Activated T-cell treated with anti-CD3 and anti-CD28 coated beads for 4 hours (primary cell): ENCODE data around the gene ESPN.
"Not testable (repeated sequence)": the region's sequence is repeated elsewhere in the genome, so short reads cannot be mapped to it uniquely, and the experiment has no call there.

ENCODE experiments used
- DNase-seq: peaks from one replicate; pipeline ENCODE4 v3.0.0-alpha.2; 2020

Gene ESPN

GRCh38 chr1:6485168-6486101 lies 60.9 kb downstream of the ESPN start:
- DNase-seq, result no peak

GRCh38 chr1:6486433-6487011 lies 61.9 kb downstream of the ESPN start:
- DNase-seq, result peak; percentile 86

DNA sequence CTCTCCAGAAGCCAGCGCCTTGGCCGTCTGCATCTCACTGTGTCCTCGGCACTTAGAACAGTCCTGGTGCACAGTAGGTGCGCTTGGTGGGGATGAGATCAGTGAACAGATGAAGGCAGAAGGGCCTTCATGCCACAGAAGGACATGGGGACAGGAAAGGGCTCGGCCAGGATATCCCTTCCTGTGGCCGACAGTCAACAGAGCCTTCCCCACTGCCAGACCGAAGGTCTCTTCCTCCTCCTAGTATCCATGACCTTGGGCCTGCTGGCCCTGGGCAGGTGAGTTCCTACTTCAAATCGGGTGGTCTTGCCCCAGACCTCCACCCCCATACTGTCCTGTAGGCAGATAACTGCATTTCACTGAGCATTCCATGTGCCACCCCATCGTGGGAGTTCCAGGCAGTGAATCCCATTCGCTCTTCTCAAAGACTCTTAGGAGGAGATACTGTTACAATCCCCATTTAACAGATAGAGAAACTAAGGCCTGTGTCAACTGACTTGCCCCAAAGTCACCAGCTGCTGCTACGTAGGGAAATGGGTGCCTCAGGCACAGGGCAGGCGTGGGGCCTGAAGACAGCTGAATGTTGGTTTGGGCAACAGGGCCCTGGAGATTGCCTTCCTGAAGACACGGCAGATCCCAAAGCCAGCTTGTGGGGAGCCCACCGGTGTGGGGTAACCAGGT lies 63.4 kb downstream of the ESPN start:
- no peak for DNase-seq

DNA sequence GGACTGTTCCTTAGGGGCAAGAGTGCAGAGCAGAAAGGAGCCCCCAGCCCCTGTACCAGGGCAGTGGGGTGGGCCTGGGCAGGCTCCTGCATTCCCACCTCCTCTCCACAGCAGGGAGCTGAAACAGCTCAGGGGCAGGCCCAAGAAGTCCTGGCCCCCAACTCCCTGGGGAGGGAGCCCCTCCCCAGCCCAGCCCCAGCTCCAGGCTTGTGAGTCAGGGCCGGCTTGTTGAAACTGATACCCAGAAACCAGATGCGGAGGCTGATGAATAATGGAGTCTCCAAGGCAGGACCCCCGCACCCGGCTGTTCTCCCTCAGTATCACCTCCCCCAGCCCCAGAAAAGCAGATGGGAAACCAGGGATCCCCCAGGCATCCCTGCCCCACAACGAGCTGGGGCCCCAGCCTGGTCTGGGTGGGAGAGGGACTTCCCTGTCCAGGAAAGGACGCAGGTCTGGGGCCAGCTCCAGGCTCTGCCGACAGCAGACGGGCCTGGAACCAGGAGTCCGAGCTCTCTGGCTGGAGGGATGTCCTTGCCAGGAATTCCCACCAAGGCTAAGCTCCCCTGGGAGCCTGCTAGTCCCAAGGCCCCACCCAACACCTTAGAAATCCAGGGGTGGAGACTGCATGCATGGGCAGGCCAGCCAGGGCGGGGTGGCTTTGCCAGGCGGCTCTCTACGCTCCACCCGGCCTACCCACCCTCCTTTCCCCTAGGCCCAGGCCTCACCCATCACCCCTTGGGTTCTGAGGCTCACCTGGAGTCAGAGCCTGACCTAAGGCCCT lies 64.2 kb downstream of the ESPN start:
- DNase-seq, result no peak

DNA sequence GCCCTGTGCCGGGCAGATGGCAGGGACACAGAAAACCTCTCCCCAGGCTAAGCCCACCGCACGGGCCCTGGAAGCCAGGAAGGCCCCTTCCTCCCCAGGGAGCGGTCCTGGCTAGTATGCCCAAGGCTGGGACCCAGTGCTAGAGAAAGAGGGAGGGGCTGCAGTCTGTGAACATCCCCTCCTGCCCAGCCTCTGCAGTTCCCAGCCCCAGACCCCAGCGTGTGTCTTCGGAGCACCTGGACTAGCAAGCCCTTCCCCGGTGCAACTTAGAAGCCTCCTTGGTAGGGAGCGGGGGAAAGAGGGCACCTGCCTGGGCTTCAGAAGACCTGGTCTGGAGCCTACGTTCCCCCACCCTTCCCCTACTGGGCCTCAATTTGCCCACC lies 64.8 kb downstream of the ESPN start:
- no peak for DNase-seq

- DNase-seq, result peak; percentile 59
These were observed 65.2 kb downstream of the ESPN start for GRCh38 chr1:6489799-6490180.

GRCh38 chr1:6490181-6491080 lies 65.9 kb downstream of the ESPN start:
- DNase-seq, result peak; percentile 27

DNA sequence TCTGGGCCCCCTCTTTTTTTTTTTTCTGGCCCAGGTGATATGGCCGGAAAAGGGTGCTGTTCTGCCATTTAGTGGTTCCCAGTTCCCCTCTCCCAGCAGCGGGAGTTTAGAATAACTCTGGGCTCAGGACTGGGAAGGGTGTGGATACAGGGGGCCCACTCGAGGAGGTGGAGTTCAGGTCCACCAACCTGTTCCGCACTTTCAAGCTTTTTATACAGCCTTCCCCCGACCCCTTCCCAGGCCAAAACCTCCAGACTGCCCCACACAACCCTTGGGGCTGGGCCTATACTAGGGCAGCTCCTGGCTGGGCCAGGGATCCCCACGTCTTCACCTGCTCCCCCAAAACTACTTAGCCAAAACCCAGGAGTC lies 66.5 kb downstream of the ESPN start:
- DNase-seq, result no peak

- DNase-seq, result no peak
These were observed 66.9 kb downstream of the ESPN start, which contains the start of gene PLEKHG5 for GRCh38 chr1:6491480-6491962. PLEKHG5 (minus strand) TSS chr1:6491667; CDS start chr1:6477571, 14,096 bp downstream.

GRCh38 chr1:6491966-6492365 lies 67.4 kb downstream of the ESPN start:
- DNase-seq, result no peak

- DNase-seq, result not testable (repeated sequence)
These were observed 69.3 kb downstream of the ESPN start for GRCh38 chr1:6493834-6494223.

GRCh38 chr1:6494627-6495026 lies 70.1 kb downstream of the ESPN start:
- DNase-seq, result no peak

- no peak for DNase-seq
These were observed 70.5 kb downstream of the ESPN start for GRCh38 chr1:6495041-6495441.

- DNase-seq, result no peak
These were observed 71.2 kb downstream of the ESPN start for GRCh38 chr1:6495540-6496364.

- no peak for DNase-seq
These were observed 71.8 kb downstream of the ESPN start for GRCh38 chr1:6496365-6496721.

DNA sequence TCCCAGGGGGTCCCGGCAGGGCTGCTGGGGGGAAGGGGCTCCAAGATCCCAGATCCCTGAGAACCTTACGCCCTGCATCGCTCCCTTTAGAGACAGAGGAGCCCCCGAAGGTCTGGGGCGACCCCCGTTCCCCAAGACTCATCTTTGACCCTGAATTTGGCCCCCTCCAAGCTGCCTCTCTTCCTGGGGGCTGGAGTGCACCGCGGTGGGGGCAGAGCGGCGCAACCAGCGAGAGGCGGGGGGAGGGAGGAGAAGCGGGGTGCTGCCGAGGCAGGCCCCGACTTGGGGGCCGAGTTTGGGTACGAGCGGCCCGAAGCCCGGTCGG lies 72.3 kb downstream of the ESPN start:
- DNase-seq, result no peak

GRCh38 chr1:6497215-6497866 lies 72.8 kb downstream of the ESPN start:
- peak; percentile 22 for DNase-seq

GRCh38 chr1:6497867-6498575 lies 73.4 kb downstream of the ESPN start:
- no peak for DNase-seq

DNA sequence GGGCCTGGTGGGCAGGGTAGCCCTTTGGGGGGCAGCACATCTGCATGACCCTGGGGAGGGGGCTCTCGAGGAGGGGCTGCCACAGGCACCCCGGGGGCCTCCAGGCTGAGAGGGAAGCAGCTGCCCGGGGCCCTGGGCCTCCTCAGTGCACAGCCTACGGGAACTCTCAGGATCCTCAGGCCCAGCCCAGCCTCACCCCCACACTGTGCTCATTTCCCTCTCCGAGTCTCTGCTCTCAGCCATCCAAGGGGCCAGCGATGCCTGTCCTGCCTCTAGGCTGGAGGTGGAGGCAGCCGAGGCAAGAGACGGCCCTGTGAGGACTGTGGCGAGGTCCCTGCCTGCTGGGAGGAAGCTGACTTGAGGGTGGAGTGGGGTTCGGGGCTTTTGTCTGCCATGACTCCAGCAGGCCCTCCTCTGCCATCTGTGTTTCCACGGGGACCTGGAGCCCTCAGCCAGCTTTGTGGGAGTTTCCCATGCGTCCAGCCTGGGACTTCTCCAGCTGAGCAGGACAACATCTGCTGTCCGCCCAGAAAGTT lies 74.1 kb downstream of the ESPN start:
- no peak for DNase-seq

DNA sequence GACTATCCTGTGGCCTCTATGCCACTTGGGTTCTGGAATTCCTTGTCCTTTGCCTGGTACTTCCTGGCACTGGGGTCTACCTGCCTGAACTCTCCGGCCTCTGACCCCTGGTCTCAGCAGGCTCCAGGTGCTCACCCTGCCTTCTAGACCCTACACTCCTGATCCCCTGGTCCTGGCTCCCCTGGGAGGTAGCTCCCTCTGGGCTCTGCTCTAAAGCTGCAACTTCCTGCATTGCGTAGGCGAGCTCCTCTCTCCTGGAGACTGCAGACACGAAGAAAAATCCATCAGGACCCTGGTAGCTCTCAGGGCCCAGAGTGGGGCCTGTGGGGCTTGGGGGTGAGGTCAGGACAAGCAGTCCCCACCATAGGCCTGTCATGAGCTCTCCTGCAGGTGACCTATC lies 74.7 kb downstream of the ESPN start:
- DNase-seq, result no peak
